SU-DHL-6 (cell line): ENCODE data around the gene SLC22A23.

ENCODE experiments used
- H2AFZ ChIP-seq: fragments of 200-600 bp; sonication (generic); 2 replicates; pipeline ENCODE4 v1.6.1; 2014; ENCODE audit warnings: low read depth, mild to moderate bottlenecking, moderate library complexity, mixed read lengths, antibody characterized with exemption, low read length; ENCODE audit not compliant: severe bottlenecking
- H3F3A ChIP-seq: fragments of 200-600 bp; shearing (Covaris generic); 2 replicates; pipeline ENCODE4 v1.6.0; 2016; ENCODE audit warnings: antibody characterized with exemption, mild to moderate bottlenecking; ENCODE audit not compliant: insufficient read depth
- H3K27ac ChIP-seq: fragments of 200-600 bp; sonication (generic); 2 replicates; pipeline ENCODE4 v1.5.1; 2016; ENCODE audit warnings: low read depth, mild to moderate bottlenecking, low read length, moderate library complexity, mixed read lengths
- H3K27me3 ChIP-seq: fragments of 200-600 bp; sonication (generic), shearing (Covaris generic); 2 replicates; pipeline ENCODE4 v1.6.0; 2014; ENCODE audit warnings: mild to moderate bottlenecking, low read length
- H3K36me3 ChIP-seq: fragments of 200-600 bp; sonication (generic); 2 replicates; pipeline ENCODE4 v1.6.1; 2014; ENCODE audit warnings: mild to moderate bottlenecking, low read length, mixed read lengths
- H3K4me2 ChIP-seq: fragments of 300-600, 200-600 bp; shearing (Covaris generic), sonication (generic); 2 replicates; pipeline ENCODE4 v1.6.0; 2014; ENCODE audit warnings: low read length, low read depth, mild to moderate bottlenecking; ENCODE audit not compliant: poor library complexity, severe bottlenecking
- H3K4me3 ChIP-seq: fragments of 200-600 bp; sonication (generic); 2 replicates; pipeline ENCODE4 v1.5.1; 2014; ENCODE audit warnings: antibody characterized with exemption, low read length, mild to moderate bottlenecking, mixed read lengths; ENCODE audit not compliant: insufficient read depth, poor library complexity, severe bottlenecking
- H3K79me2 ChIP-seq: fragments of 200-600 bp; sonication (generic); 2 replicates; pipeline ENCODE4 v1.6.1; 2014; ENCODE audit warnings: mild to moderate bottlenecking, low read length, moderate library complexity; ENCODE audit not compliant: insufficient read depth
- H3K9ac ChIP-seq: fragments of 200-600 bp; sonication (generic); 2 replicates; pipeline ENCODE4 v1.7.0; 2014; ENCODE audit warnings: mild to moderate bottlenecking, low read length
- H3K9me2 ChIP-seq: fragments of 200-600 bp; sonication (generic); replicated peaks from 2 replicates; pipeline ENCODE4 v1.6.1; 2014; ENCODE audit warnings: low read length; ENCODE audit not compliant: insufficient read depth
- H3K9me3 ChIP-seq: fragments of 200-600 bp; sonication (generic); 2 replicates; pipeline ENCODE4 v1.6.1; 2014; ENCODE audit warnings: low read length, mixed read lengths; ENCODE audit not compliant: insufficient read depth
- H4K20me1 ChIP-seq: fragments of 200-600 bp; sonication (generic); 2 replicates; pipeline ENCODE4 v1.6.1; 2014; ENCODE audit warnings: low read depth, mild to moderate bottlenecking, antibody characterized with exemption, low read length, moderate library complexity, mixed read lengths
- EZH2phosphoT487 ChIP-seq: fragments of 200-600 bp; sonication (generic), shearing (Covaris generic); conservative IDR thresholded peaks from 2 replicates; pipeline ENCODE4 v1.6.1; 2018; ENCODE audit warnings: mild to moderate bottlenecking, antibody characterized with exemption, low read length, moderate library complexity, mixed read lengths
- TF ChIP-seq, protein P1 (sequence below): fragments of 200-600 bp; sonication (generic); IDR thresholded peaks from one replicate; pipeline ENCODE4 v1.5.1; 2017; ENCODE audit warnings: antibody characterized with exemption, mild to moderate bottlenecking, low read length, moderate library complexity; ENCODE audit not compliant: insufficient read depth, poor library complexity, severe bottlenecking

SLC22A23 gene

DNA sequence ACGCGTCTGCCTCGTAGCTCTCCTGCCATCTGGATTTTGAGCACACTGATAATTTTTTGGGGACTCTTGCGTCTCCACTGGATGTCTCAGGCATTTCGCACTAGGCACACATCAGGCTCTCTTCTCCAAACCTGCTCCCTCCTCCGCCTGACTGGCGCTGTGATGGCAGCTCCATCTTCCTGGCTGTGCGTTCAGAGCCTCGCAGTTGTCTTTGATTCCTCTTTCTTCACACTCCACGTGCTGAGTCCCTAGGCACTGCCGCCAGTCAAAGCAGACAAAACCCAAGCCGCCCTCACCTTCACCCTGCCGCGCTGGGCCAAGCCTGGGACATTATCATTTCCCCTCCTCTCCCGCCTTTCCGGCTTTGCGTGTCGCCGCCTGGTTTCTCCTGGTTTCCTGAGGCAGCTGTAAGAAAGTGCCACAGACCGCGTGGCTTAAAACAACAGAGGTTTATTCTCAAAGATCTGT lies 197.3 kb downstream of the SLC22A23 start:
- TF ChIP-seq, protein P1, sequence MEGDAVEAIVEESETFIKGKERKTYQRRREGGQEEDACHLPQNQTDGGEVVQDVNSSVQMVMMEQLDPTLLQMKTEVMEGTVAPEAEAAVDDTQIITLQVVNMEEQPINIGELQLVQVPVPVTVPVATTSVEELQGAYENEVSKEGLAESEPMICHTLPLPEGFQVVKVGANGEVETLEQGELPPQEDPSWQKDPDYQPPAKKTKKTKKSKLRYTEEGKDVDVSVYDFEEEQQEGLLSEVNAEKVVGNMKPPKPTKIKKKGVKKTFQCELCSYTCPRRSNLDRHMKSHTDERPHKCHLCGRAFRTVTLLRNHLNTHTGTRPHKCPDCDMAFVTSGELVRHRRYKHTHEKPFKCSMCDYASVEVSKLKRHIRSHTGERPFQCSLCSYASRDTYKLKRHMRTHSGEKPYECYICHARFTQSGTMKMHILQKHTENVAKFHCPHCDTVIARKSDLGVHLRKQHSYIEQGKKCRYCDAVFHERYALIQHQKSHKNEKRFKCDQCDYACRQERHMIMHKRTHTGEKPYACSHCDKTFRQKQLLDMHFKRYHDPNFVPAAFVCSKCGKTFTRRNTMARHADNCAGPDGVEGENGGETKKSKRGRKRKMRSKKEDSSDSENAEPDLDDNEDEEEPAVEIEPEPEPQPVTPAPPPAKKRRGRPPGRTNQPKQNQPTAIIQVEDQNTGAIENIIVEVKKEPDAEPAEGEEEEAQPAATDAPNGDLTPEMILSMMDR = no peak
- no peak for TF ChIP-seq EZH2phosphoT487
- Histone ChIP-seq H3K9me2 (no peaks in the 10 kb centered on the region), H3K9me3 (no peaks in the 10 kb centered on the region), H3K9ac (peak overlapping the region; percentile 82), H3K27ac (peak overlapping the region; percentile 28), H3K4me3 (peak overlapping the region; percentile 81), H2AFZ (peak overlapping the region; percentile 68), H4K20me1 (peaks cover 4% of the 10 kb centered on the region; the same call in 1 of the 2 replicates), H3F3A (no peaks in the 10 kb centered on the region), H3K4me2 (peak overlapping the region; percentile 57), H3K79me2 (peaks cover 57% of the 10 kb centered on the region), H3K27me3 (no peaks in the 10 kb centered on the region), H3K36me3 (0 out of 2 replicates have a peak, but pooled peaks cover 2% of the 10 kb centered on the region)

DNA sequence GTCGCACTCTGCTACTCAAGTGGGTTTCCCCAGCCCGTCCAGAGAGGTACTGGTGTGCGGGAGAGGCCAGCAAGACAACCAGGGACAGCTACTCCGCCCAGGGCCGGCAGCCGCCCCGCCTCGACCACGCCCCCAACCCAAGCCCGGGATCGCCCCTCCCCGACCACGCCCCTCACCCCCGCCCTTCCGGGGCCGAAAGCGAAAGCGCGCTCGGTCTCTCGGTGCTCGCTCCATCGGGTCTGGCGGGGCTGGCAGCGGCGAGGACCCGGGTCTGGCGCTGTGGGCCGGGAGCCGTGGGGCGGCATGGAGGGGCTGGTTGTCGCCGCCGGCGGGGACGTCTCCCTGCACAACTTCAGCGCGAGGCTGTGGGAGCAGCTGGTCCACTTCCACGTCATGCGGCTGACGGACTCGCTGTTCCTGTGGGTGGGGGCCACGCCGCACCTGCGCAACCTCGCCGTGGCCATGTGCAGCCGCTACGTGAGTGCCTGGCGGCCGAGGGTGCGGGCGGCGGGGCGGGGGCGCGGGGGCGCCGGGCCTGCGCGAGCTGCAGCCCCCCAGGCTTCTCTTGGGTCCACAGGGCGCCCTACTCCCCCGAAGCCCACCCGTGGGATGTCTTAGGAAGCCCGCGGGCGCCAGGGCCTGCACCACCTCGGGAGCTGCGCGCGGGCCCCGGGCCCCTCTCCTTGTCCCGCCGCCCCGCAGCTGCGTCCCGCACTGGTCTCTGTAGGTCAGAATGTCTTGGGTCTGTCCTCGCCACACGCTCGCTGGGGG lies 197.9 kb downstream of the SLC22A23 start, which contains the start of gene PSMG4:
Gene PSMG4, plus strand, starts transcription at position 228 of the 771 bp plus-strand sequence. Its CDS starts 76 bp downstream, at position 304.
- H3K36me3 ChIP-seq = no peaks in the 10 kb centered on the region
- peak within 1 kb of the TSS; percentile 82 for H3K9ac ChIP-seq
- H4K20me1 ChIP-seq = peaks cover 4% of the 10 kb centered on the region; the same call in 1 of the 2 replicates
- peak within 1 kb of the TSS; percentile 81 for H3K4me3 ChIP-seq
- H3K9me2 ChIP-seq = no peaks in the 10 kb centered on the region
- peak within 1 kb of the TSS; percentile 28 for H3K27ac ChIP-seq
- peak within 1 kb of the TSS; percentile 57 for H3K4me2 ChIP-seq
- no peaks in the 10 kb centered on the region for H3K9me3 ChIP-seq
- no peaks in the 10 kb centered on the region for H3F3A ChIP-seq
- H2AFZ ChIP-seq = peak within 1 kb of the TSS; percentile 68
- H3K27me3 ChIP-seq = no peaks in the 10 kb centered on the region
- TF ChIP-seq EZH2phosphoT487 = no peak
- TF ChIP-seq, protein P1 = no peak
- peaks cover 51% of the 10 kb centered on the region for H3K79me2 ChIP-seq

DNA sequence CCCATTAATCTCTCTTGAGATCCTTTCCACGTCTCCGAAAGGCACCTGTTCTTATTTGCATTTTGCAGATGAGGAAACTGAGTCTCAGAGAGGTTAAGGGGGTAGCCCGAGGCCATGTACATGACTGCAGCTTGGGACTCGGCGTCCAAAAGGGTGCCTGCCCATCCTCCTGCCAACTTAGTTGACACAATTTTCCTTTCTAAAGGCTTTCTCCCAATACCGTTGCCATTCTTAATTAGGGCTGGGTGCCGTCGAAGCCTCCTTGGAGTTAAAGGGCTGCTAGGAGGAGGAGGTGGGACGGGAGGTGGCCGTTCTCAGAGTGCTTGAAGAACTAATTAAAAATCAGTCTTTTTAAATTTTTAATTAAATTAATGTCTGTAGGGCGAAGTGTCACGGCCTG lies 198.6 kb downstream of the SLC22A23 start:
- Histone ChIP-seq H3K27me3 (no peaks in the 10 kb centered on the region), H4K20me1 (peaks cover 4% of the 10 kb centered on the region; the same call in 1 of the 2 replicates), H2AFZ (peak overlapping the region; percentile 61), H3K79me2 (peaks cover 44% of the 10 kb centered on the region), H3K4me3 (peak overlapping the region; percentile 81), H3K9ac (peak overlapping the region; percentile 82; the same call in 1 of the 2 replicates), H3K27ac (no peak overlapping the region), H3F3A (no peaks in the 10 kb centered on the region), H3K9me2 (no peaks in the 10 kb centered on the region), H3K9me3 (no peaks in the 10 kb centered on the region), H3K4me2 (peak overlapping the region; percentile 57), H3K36me3 (no peaks in the 10 kb centered on the region)
- TF ChIP-seq, protein P1 = no peak
- no peak for TF ChIP-seq EZH2phosphoT487
